Measurements from ENCODE around the gene CDYL. TPM values are rescaled to one million over a fixed set of nuclear protein-coding genes. Genes with fewer than 3 reads are reported as not detected.
"Not testable (repeated sequence)": the region's sequence is repeated elsewhere in the genome, so short reads cannot be mapped to it uniquely, and the experiment has no call there.

The CDYL gene
- total and polyA plus RNA-seq, 7 donors: 10.0 to 30.0 (median 19.9) TPM

DNA sequence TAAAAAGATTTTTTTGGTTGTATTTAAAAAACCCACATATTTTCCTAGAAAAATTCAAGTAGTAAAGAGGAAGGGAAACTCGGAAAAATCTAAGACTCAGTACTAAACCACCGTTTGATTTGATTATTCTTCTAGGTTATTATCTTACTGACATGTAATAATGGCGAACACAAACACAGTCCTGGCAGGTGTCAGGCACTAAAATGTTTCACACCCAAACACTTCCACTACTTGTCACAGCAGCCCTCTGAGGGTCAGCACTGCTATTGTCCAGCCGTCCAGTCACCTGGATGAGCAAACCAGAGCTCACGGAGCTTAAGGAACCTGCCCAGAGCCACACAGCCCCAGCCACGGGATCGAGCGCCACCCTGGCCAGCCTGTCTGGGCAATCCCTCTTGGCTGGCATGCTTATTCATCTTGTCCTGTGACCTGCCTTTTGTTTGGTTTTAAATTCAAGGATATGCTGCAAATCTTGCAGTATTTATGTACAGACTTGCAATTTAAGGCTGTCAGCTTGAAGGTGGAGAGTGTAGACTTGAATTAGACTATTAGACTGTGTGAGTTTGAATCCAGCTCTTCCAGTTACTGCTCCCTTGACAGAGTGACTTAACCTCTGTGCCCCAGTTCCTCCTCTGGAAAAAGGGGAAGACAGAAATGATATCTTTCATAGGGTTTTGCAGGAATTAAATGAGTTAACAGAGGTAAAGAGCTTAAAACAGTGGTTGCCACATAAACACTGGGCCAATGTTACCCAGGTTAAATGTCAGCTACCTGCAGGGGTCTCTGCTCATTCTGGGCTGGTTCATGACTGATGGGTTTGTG is 82.2 kb downstream of the CDYL start:
- Histone ChIP-seq H3K27me3 (ENCODE audit: insufficient read depth in 3 of 3, low read length in 2 of 3) (no peaks in the 10 kb centered on the region), H3K4me3 (no peak overlapping the region), H3K27ac (no peak overlapping the region), H3K4me1 (peaks cover 13% of the 10 kb centered on the region), H3K36me3 (ENCODE audit: insufficient read depth in 1 of 2, low read depth in 1 of 2) (no peaks in the 10 kb centered on the region), H3K9me3 (no peaks in the 10 kb centered on the region)
- 70 to 74% (median 70%) methylated on average over 8 of the region's 8 CpGs for WGBS, 3 donors
- DNase-seq (no peak), ATAC-seq (peak in 1 of 4 donors; percentile 26)
- intact Hi-C loops (cut with DNase I): no loop called here
- TF ChIP-seq, protein P1, sequence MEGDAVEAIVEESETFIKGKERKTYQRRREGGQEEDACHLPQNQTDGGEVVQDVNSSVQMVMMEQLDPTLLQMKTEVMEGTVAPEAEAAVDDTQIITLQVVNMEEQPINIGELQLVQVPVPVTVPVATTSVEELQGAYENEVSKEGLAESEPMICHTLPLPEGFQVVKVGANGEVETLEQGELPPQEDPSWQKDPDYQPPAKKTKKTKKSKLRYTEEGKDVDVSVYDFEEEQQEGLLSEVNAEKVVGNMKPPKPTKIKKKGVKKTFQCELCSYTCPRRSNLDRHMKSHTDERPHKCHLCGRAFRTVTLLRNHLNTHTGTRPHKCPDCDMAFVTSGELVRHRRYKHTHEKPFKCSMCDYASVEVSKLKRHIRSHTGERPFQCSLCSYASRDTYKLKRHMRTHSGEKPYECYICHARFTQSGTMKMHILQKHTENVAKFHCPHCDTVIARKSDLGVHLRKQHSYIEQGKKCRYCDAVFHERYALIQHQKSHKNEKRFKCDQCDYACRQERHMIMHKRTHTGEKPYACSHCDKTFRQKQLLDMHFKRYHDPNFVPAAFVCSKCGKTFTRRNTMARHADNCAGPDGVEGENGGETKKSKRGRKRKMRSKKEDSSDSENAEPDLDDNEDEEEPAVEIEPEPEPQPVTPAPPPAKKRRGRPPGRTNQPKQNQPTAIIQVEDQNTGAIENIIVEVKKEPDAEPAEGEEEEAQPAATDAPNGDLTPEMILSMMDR (IDR thresholded peaks at IDR 0.05): no peak

DNA sequence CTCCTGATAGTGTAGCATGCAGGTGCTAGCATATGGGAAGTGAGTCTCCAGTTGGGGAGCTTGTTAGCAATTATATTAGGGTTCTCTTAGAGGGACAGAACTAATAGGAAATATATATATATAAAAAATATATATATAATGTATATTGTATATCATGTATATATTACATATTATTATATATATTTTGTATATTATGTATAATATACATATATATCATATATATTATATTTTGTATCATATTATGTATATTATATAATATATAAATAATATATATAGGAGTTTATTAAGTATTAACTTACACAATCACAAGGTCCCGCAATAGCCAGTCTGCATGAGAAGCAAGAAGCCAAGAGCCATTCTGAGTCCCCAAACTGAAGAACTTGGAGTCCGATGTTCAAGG is 84.2 kb downstream of the CDYL start:
- H3K36me3 ChIP-seq (ENCODE audit: insufficient read depth in 1 of 2, low read depth in 1 of 2): no peaks in the 10 kb centered on the region
- no peak overlapping the region for H3K4me3 ChIP-seq
- intact Hi-C loops (cut with DNase I): no loop called here
- DNase-seq (no peak), ATAC-seq (no peak)
- 96 to 98% (median 98%) methylated on average over 2 of the region's 2 CpGs for WGBS, 3 donors
- peaks cover 5% of the 10 kb centered on the region for H3K9me3 ChIP-seq
- no peak overlapping the region for H3K27ac ChIP-seq
- peaks cover 13% of the 10 kb centered on the region for H3K4me1 ChIP-seq
- TF ChIP-seq, protein P1 (IDR thresholded peaks at IDR 0.05): no peak
- no peaks in the 10 kb centered on the region for H3K27me3 ChIP-seq (ENCODE audit: insufficient read depth in 3 of 3, low read length in 2 of 3)

DNA sequence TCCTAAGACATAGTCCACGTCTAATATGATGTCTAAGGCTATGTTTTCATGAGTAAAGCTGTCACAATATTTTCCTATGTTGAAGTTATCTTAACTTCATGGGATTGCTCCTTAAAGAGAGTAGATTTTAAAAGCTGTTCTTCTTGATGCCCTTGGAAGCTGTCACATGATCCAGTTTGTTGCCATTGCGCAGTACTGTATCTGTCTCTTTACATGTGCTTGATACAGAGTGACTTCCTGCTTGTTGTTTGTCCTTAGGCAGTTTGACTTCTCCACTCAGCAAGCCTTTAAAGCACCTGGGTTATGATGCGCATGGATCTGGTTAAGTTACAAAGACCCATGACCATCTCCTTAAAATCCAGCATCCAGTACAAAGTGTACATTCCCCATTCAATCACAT is 85.4 kb downstream of the CDYL start:
- Histone ChIP-seq H3K4me3 (no peak overlapping the region), H3K36me3 (ENCODE audit: insufficient read depth in 1 of 2, low read depth in 1 of 2) (no peaks in the 10 kb centered on the region), H3K27me3 (ENCODE audit: insufficient read depth in 3 of 3, low read length in 2 of 3) (no peaks in the 10 kb centered on the region), H3K27ac (no peak overlapping the region), H3K4me1 (peaks cover 13% of the 10 kb centered on the region), H3K9me3 (peaks cover 5% of the 10 kb centered on the region)
- no peak for ATAC-seq
- intact Hi-C loops (cut with DNase I): no loop called here
- no peak for DNase-seq
- TF ChIP-seq, protein P1 (IDR thresholded peaks at IDR 0.05): no peak
- WGBS, 3 donors: 86 to 91% (median 86%) methylated on average over 3 of the region's 3 CpGs

DNA sequence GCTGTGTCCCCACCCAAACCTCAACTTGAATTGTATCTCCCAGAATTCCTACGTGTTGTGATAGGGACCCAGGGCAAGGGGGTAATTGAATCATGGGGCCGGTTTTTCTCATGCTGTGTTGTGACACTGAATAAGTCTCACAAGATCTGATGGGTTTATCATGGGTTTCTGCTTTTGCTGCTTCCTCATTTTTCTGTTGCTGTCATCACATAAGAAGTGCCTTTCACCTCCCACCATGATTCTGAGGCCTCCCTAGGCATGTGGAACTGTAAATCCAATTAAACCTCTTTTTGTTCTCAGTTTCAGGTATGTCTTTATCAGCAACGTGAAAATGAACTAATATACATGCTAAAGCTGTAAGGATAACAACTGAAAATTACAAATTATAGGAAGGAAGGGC is 88.3 kb downstream of the CDYL start:
- no peak overlapping the region for H3K27ac ChIP-seq
- peaks cover 19% of the 10 kb centered on the region for H3K9me3 ChIP-seq
- peaks cover 13% of the 10 kb centered on the region for H3K4me1 ChIP-seq
- intact Hi-C loops (cut with DNase I): no loop called here
- H3K36me3 ChIP-seq (ENCODE audit: insufficient read depth in 1 of 2, low read depth in 1 of 2): no peaks in the 10 kb centered on the region
- DNase-seq (no peak), ATAC-seq (no peak)
- no peaks in the 10 kb centered on the region for H3K27me3 ChIP-seq (ENCODE audit: insufficient read depth in 3 of 3, low read length in 2 of 3)
- TF ChIP-seq, protein P1 (IDR thresholded peaks at IDR 0.05): no peak
- H3K4me3 ChIP-seq: no peak overlapping the region
- WGBS, 3 donors: 92 to 97% (median 96%) methylated on average over 3 of the region's 3 CpGs

DNA sequence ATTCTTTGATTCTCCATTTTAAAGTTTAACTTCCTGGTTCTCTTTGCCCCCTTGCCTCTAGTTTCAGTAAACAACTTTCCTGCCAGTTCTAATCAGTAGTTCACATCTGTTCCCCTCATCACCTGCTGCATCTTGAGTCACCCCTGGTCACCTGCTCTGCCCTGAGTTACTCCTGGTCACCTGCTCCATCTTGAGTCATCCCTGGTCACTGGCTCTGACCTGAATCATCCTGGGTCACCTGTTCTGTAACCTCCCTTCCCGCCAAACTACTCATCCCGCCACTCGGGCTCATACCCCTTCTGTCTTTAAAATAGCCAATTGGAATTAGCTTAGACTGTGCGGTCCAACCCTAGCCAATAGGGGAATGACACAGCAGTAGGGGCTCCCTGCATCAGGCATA is 88.8 kb downstream of the CDYL start:
- peaks cover 19% of the 10 kb centered on the region for H3K9me3 ChIP-seq
- peaks cover 13% of the 10 kb centered on the region for H3K4me1 ChIP-seq
- DNase-seq; H3K4me3 ChIP-seq; H3K27ac ChIP-seq; H3K27me3 ChIP-seq (ENCODE audit: insufficient read depth in 3 of 3, low read length in 2 of 3); H3K36me3 ChIP-seq (ENCODE audit: insufficient read depth in 1 of 2, low read depth in 1 of 2); intact Hi-C loops (cut with DNase I): not testable (repeated sequence)
- WGBS, 3 donors: 93 to 100% (median 97%) methylated on average over 4 of the region's 4 CpGs
- peak; percentile 51 to 83 (median 74) for ATAC-seq
